ENCODE results near the gene RASA3.

DNA sequence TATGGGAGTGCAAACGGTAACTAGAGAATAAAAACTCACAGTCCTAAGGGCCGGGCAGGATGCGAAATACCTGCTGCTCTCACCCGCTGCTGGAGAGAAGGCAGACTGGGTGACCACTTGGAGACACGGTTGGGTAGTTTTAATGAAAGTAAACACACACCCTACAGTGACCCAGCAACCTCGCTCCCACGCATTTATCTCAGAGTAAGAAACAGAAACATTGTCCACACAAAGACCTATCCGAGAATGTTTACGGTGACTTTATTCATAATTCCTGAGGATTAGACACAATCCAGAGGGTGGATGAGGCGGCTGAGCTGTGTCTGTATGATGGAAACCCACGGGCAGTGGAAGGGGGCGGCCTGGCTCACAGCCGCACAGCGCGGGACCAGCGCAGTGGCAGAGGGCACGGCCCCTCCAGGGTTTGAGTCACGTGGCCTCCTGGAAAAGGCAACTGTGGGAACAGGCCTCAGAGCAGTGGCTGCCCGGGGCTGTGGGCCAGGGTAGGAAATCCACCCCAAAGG, 85.0 kb downstream of the RASA3 start:
- TF ChIP-seq, protein P1, sequence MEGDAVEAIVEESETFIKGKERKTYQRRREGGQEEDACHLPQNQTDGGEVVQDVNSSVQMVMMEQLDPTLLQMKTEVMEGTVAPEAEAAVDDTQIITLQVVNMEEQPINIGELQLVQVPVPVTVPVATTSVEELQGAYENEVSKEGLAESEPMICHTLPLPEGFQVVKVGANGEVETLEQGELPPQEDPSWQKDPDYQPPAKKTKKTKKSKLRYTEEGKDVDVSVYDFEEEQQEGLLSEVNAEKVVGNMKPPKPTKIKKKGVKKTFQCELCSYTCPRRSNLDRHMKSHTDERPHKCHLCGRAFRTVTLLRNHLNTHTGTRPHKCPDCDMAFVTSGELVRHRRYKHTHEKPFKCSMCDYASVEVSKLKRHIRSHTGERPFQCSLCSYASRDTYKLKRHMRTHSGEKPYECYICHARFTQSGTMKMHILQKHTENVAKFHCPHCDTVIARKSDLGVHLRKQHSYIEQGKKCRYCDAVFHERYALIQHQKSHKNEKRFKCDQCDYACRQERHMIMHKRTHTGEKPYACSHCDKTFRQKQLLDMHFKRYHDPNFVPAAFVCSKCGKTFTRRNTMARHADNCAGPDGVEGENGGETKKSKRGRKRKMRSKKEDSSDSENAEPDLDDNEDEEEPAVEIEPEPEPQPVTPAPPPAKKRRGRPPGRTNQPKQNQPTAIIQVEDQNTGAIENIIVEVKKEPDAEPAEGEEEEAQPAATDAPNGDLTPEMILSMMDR (conservative IDR thresholded peaks at IDR 0.05; ENCODE audit: low read length) = no peak
- no peak for TF ChIP-seq EZH2phosphoT487 (IDR thresholded peaks at IDR 0.05; ENCODE audit: borderline replicate concordance, low read depth, low read length)
